HepG2 (cell line): ENCODE measurements around the gene NUTF2. TPM values are rescaled to one million over a fixed set of nuclear protein-coding genes. Genes with fewer than 3 reads are reported as not detected.

Experiments
- ATAC-seq: fragments of 200-7000 bp; cut with Tn5 transposase; 3 replicates; pipeline ENCODE4 v1.9.1; 2020; ENCODE audit warnings: mild to moderate bottlenecking, moderate library complexity
- BruUV-seq: library from RNA; stranded (reverse); fragments of 400-500 nt; replicated peaks from 2 replicates; lab custom pipeline; 2021; lab: Mats Ljungman, UMichigan
- CTCF ChIA-PET: fragments of 300-600 bp; formaldehyde crosslinking; extraction: SDS; loops from one replicate; lab custom pipeline; 2021; ENCODE audit warnings: low total read pairs, inconsistent platforms, low intra/inter-chr PET ratio; lab: Yijun Ruan, JAX
- POLR2A ChIA-PET: fragments of 350-600 bp; sonication (Branson Sonifier 250); formaldehyde crosslinking; loops from one replicate; lab custom pipeline; 2020; ENCODE audit warnings: antibody characterized with exemption, inconsistent platforms; lab: Yijun Ruan, JAX
- DNase-seq: peaks from one replicate; pipeline ENCODE4 v3.0.0-alpha.2; 2015; ENCODE audit warnings: low spot score
- FAIRE-seq: peaks from 3 replicates; lab custom pipeline; 2011; peaks lifted over from hg19 to GRCh38; lab: Jason Lieb, UNC
- H2AFZ ChIP-seq: one replicate; pipeline ENCODE4 v1.6.1; 2011; ENCODE audit warnings: low read length, inconsistent platforms
- H3K27ac ChIP-seq: fragments of 300-600 bp; 3 replicates; pipeline ENCODE4 v1.8.0; 2011; ENCODE audit warnings: mixed run types, mild to moderate bottlenecking, mixed read lengths, low read length, inconsistent platforms; ENCODE audit not compliant: insufficient read depth; ENCODE audit errors: extremely low read length
- H3K27me3 ChIP-seq, 2 experiments: fragments of 200-600 bp in 1 of 2; 2 replicates in 1 of 2; 3 replicates in 1 of 2; pipeline versions ENCODE4 v1.6.0 to v1.8.0; 2011; ENCODE audit warnings: low read length in 2 of 2, mild to moderate bottlenecking in 2 of 2, moderate library complexity in 2 of 2, inconsistent platforms in 1 of 2; ENCODE audit not compliant: insufficient read depth in 2 of 2, control insufficient read depth in 1 of 2
- H3K36me3 ChIP-seq, 2 experiments: fragments of 200-600 bp in 1 of 2; replicated peaks in 1 of 2; 2 replicates in 1 of 2; 3 replicates in 1 of 2; pipeline versions ENCODE4 v1.5.1 to v1.8.0; 2011; ENCODE audit warnings: low read length in 2 of 2, inconsistent platforms in 1 of 2; ENCODE audit not compliant: insufficient read depth in 2 of 2, control insufficient read depth in 1 of 2
- H3K4me1 ChIP-seq: 2 replicates; pipeline ENCODE4 v1.5.1; 2012; ENCODE audit warnings: low read length, inconsistent platforms; ENCODE audit not compliant: insufficient read depth
- H3K4me2 ChIP-seq: 2 replicates; pipeline ENCODE4 v1.6.0; 2011; ENCODE audit warnings: low read depth, low read length, inconsistent platforms
- H3K4me3 ChIP-seq, 3 experiments: fragments of 200-600 bp in 1 of 3; sonication (generic), shearing (Covaris generic) in 1 of 3; replicated peaks in 1 of 3; 2 replicates each; pipeline ENCODE4 v1.5.1; 2011 to 2016; ENCODE audit warnings: low read length in 3 of 3, inconsistent platforms in 2 of 3, low read depth in 2 of 3, mild to moderate bottlenecking in 2 of 3, control low read depth in 1 of 3, mixed read lengths in 1 of 3; ENCODE audit not compliant: insufficient read depth in 1 of 3
- H3K79me2 ChIP-seq: one replicate; pipeline ENCODE4 v1.6.1; 2011; ENCODE audit warnings: low read length, inconsistent platforms; ENCODE audit not compliant: insufficient read depth
- H3K9ac ChIP-seq: 2 replicates; pipeline ENCODE4 v1.6.0; 2011; ENCODE audit warnings: mild to moderate bottlenecking, low read depth, low read length, inconsistent platforms; ENCODE audit not compliant: insufficient read depth
- H3K9me3 ChIP-seq: 2 replicates; pipeline ENCODE4 v1.5.1; 2012; ENCODE audit warnings: mild to moderate bottlenecking, low read length
- H4K20me1 ChIP-seq: 2 replicates; pipeline ENCODE4 v1.6.0; 2011; ENCODE audit warnings: inconsistent platforms, mild to moderate bottlenecking, low read length, moderate library complexity; ENCODE audit not compliant: insufficient read depth
- ARID5B ChIP-seq: IDR thresholded peaks from 2 replicates; pipeline ENCODE4 v1.4.0; 2020; ENCODE audit warnings: mild to moderate bottlenecking, missing genetic modification reagents
- BRD4 ChIP-seq: sonication (generic); formaldehyde crosslinking; IDR thresholded peaks from 2 replicates; pipeline ENCODE4 v1.4.0; 2020; ENCODE audit warnings: missing genetic modification reagents
- CREM ChIP-seq, 2 experiments: sonication (generic) in 1 of 2; formaldehyde crosslinking in 1 of 2; IDR thresholded peaks; 2 replicates each; pipeline versions ENCODE4 v1.4.0 to v1.6.1; 2016 to 2020; ENCODE audit warnings: antibody characterized with exemption in 1 of 2, mild to moderate bottlenecking in 1 of 2, missing genetic modification reagents in 1 of 2
- MTA3 ChIP-seq: sonication (generic); formaldehyde crosslinking; IDR thresholded peaks from 2 replicates; pipeline ENCODE4 v1.4.0; 2020; ENCODE audit warnings: missing genetic modification reagents
- NFE2L2 ChIP-seq: fragments of 150-350 bp; IDR thresholded peaks from 2 replicates; pipeline ENCODE4 v1.6.1; 2014; ENCODE audit warnings: low read length
- ZFP90 ChIP-seq: sonication (generic); formaldehyde crosslinking; IDR thresholded peaks from 2 replicates; pipeline ENCODE4 v1.8.0; 2022; ENCODE audit warnings: missing genetic modification reagents, mild to moderate bottlenecking, inconsistent platforms, borderline replicate concordance
- ZNF274 ChIP-seq: sonication (generic); formaldehyde crosslinking; IDR thresholded peaks from 2 replicates; pipeline ENCODE4 v1.5.1; 2020; ENCODE audit warnings: mild to moderate bottlenecking, missing genetic modification reagents
- ZNF350 ChIP-seq: sonication (generic); formaldehyde crosslinking; IDR thresholded peaks from 2 replicates; pipeline ENCODE4 v1.4.0; 2020; ENCODE audit warnings: mild to moderate bottlenecking, low read depth, missing genetic modification reagents, borderline replicate concordance
- ZNF407 ChIP-seq: sonication (generic); formaldehyde crosslinking; IDR thresholded peaks from one replicate; pipeline ENCODE4 v1.5.1; 2020; ENCODE audit warnings: mild to moderate bottlenecking, missing genetic modification reagents; ENCODE audit errors: not compliant biosample characterization
- ZSCAN29 ChIP-seq: sonication (generic); formaldehyde crosslinking; conservative IDR thresholded peaks from 2 replicates; pipeline ENCODE4 v1.4.0; 2020; ENCODE audit warnings: mild to moderate bottlenecking, missing genetic modification reagents
- WGBS: methylation state at CpG from one replicate; pipeline ENCODE4 v1.1.6; 2017; ENCODE audit warnings: low lambda C conversion rate; 5-methylcytosine and 5-hydroxymethylcytosine counted together
- in situ Hi-C: cut with HindIII; loops from 2 replicates; pipeline ENCODE4 v1.10.0; 2017; ENCODE audit warnings: low pct_unique_long_range_greater_than_20kb; ENCODE audit not compliant: extremely low pct_ligation_motif_present
- intact Hi-C: fragments of 100-400 bp; cut with micrococcal nuclease; formaldehyde crosslinking; loops from one replicate; pipeline ENCODE4 v1.10.0; 2022; ENCODE audit not compliant: unreplicated experiment
- polyA plus RNA-seq, 8 experiments: library from polyadenylated mRNA; depleted of rRNA in 3 of 8; stranded (reverse) in 7 of 8; unstranded in 1 of 8; fragments of >200 nt; fragmentation: Illumina TruSeq in 4 of 8; extraction: Trizol in 4 of 8; gene quantifications; 2 replicates each; pipeline versions ENCODE4 v1.2.1 to v1.2.3, GENCODE V29; 2011 to 2016; ENCODE audit warnings: low read depth in 4 of 8, missing spikeins in 1 of 8, mixed read lengths in 1 of 8; ENCODE audit not compliant: insufficient read depth in 1 of 8
- total RNA-seq, 5 experiments: library from RNA; depleted of rRNA; stranded (reverse); fragments of >200 nt; fragmentation: Illumina TruSeq; extraction: Trizol; gene quantifications; 2 replicates each; pipeline ENCODE4 v1.2.3, GENCODE V29; 2016; ENCODE audit warnings: low read depth in 1 of 5
- TF ChIP-seq, protein P1 (sequence below): sonication (generic); formaldehyde crosslinking; IDR thresholded peaks from 2 replicates; pipeline ENCODE4 v1.4.0; 2020; ENCODE audit warnings: missing genetic modification reagents

NUTF2 gene
- total and polyA plus RNA-seq, 2 of the 13 experiments (the other 11 are each of a cell fraction or from before 2014, with no cell fraction given) = 168 to 214 TPM

GRCh38 chr16:67822511-67822910 lies 24.2 kb upstream of the NUTF2 start:
- BruUV-seq = no TSS peak
- ATAC-seq (peak; percentile 21), FAIRE-seq (no peak), DNase-seq (no peak)
- intact Hi-C loops (no loop called here), in situ Hi-C loops (no loop called here)
- Histone ChIP-seq H3K9me3 (no peaks in the 10 kb centered on the region), H3K9ac (no peak overlapping the region; the same call in 1 of the 2 replicates), H3K4me1 (peaks cover 27% of the 10 kb centered on the region), H3K36me3 (peaks cover 0 to 7% of the 10 kb centered on the region in 2 experiments; a peak in 2 of 5 replicates), H3K79me2 (no peaks in the 10 kb centered on the region), H3K4me2 (no peak overlapping the region), H3K27me3 (peaks cover 0 to 2% of the 10 kb centered on the region in 2 experiments; a peak in 1 of 5 replicates), H2AFZ (no peak overlapping the region), H3K4me3 (no peak overlapping the region), H3K27ac (no peak overlapping the region), H4K20me1 (no peaks in the 10 kb centered on the region)
- ChIA-PET POLR2A (interaction anchor here (0.9 kb wide), 1 partner anchor 10 kb away, joined by 3 read pairs; no protein-coding TSS in a partner anchor), CTCF (no interaction called here)
- WGBS = 30% methylated on average over 2 of the region's 2 CpGs
- no peak for TF ChIP-seq BRD4 (CRISPR knock-in tag)
- TF ChIP-seq ARID5B (CRISPR knock-in tag) = no peak
- no peak for TF ChIP-seq ZNF407 (CRISPR knock-in tag)
- TF ChIP-seq ZNF350 (CRISPR knock-in tag) = no peak
- no peak for TF ChIP-seq MTA3 (CRISPR knock-in tag)
- TF ChIP-seq, protein P1, sequence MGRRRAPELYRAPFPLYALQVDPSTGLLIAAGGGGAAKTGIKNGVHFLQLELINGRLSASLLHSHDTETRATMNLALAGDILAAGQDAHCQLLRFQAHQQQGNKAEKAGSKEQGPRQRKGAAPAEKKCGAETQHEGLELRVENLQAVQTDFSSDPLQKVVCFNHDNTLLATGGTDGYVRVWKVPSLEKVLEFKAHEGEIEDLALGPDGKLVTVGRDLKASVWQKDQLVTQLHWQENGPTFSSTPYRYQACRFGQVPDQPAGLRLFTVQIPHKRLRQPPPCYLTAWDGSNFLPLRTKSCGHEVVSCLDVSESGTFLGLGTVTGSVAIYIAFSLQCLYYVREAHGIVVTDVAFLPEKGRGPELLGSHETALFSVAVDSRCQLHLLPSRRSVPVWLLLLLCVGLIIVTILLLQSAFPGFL (CRISPR knock-in tag) = no peak
- TF ChIP-seq NFE2L2 = no peak
- no peak for TF ChIP-seq ZFP90
- no peak for TF ChIP-seq ZNF274
- no peak for TF ChIP-seq CREM (IDR thresholded peaks at IDR 0.05)
- TF ChIP-seq CREM (CRISPR knock-in tag; IDR thresholded peaks at IDR 0.05) = no peak
- TF ChIP-seq ZSCAN29 (CRISPR knock-in tag) = no peak
